Measurements from ENCODE around the gene SMPD1. TPM values are rescaled to one million over a fixed set of nuclear protein-coding genes. Genes with fewer than 3 reads are reported as not detected.
A peak's percentile ranks its signal among the peaks of the same experiment; 100 is the strongest.

Gene SMPD1
- total and polyA plus RNA-seq, 2 of the 8 experiments (the other 6 are each of a cell fraction or from before 2014, with no cell fraction given), result 1.9 to 2.4 TPM

DNA sequence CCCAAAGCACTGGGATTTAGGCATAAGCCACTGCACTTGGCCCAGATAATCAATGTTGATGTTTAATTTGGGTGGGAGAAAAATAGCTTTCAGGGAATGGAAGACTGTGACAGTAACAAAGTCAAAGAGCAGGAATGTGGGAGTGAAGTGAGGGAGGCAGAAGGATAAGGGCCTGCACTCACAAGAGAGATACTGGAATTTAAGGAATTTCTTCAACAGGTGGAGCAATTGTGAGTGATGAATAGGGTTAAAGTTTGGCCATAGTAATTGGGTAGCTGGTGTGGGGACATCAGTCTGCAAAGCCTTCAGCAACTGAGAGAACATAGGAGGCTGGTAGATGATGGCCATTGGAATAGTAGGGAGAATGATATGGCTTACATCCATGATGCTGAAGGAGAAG is 37.2 kb downstream of the SMPD1 start:
- Histone ChIP-seq H3K79me1 (ENCODE audit: low read depth, low read length) (no peaks in the 10 kb centered on the region), H3K23ac (ENCODE audit: insufficient read length) (no peak overlapping the region), H3K36me3 (ENCODE audit: control insufficient read depth in 2 of 4, insufficient read depth in 4 of 4, low read length in 3 of 4) (no peaks in the 10 kb centered on the region), H3K79me2 (ENCODE audit: control insufficient read depth in 1 of 2, insufficient read depth in 2 of 2, low read length in 2 of 2) (no peaks in the 10 kb centered on the region), H2BK5ac (ENCODE audit: low read depth, low read length) (no peak overlapping the region), H4K20me1 (replicated peaks in 1 of 2; ENCODE audit: control insufficient read depth in 1 of 2, insufficient read depth in 2 of 2, low read length in 2 of 2) (no peaks in the 10 kb centered on the region), H3K27ac (ENCODE audit: low read depth, low read length) (no peak overlapping the region), H3K9ac (replicated peaks in 1 of 4; ENCODE audit: extremely low read depth in 1 of 4, low read depth in 3 of 4, low read length in 3 of 4) (no peak overlapping the region), H3K18ac (ENCODE audit: extremely low read depth, low read length) (no peak overlapping the region; the same call in 1 of the 2 replicates), H3K56ac (replicated peaks; ENCODE audit: insufficient read length, low read depth, low read length) (no peak overlapping the region), H3K27me3 (replicated peaks in 1 of 4; ENCODE audit: control insufficient read depth in 3 of 4, extremely low read depth in 1 of 4, insufficient read depth in 3 of 4, low read length in 3 of 4) (peaks cover 0 to 2% (median 0%) of the 10 kb centered on the region in 4 experiments; a peak in 2 of 7 replicates), H4K91ac (replicated peaks; ENCODE audit: insufficient read length, low read length) (no peak overlapping the region), H3K4me1 (replicated peaks in 1 of 4; ENCODE audit: control insufficient read depth in 3 of 4, insufficient read depth in 4 of 4, low read length in 3 of 4) (peaks cover 0 to 3% (median 1%) of the 10 kb centered on the region in 4 experiments; a peak in 2 of 7 replicates), H3K4ac (replicated peaks; ENCODE audit: insufficient read length, low read depth, low read length) (no peak overlapping the region), H3K14ac (ENCODE audit: insufficient read length) (no peak overlapping the region), H4K8ac (ENCODE audit: extremely low read depth, insufficient read depth, low read length) (no peak overlapping the region), H4K5ac (ENCODE audit: insufficient read length, low read depth, low read length) (no peak overlapping the region), H3K4me3 (ENCODE audit: extremely low read depth in 1 of 4, insufficient read depth in 2 of 4, low read depth in 3 of 4, low read length in 4 of 4) (no peak overlapping the region), H2AK5ac (ENCODE audit: low read depth, low read length) (no peak overlapping the region), H2AFZ (ENCODE audit: low read length) (no peak overlapping the region), H3K23me2 (ENCODE audit: low read depth, low read length) (no peaks in the 10 kb centered on the region), H2BK120ac (replicated peaks; ENCODE audit: low read depth, low read length) (no peak overlapping the region), H2BK15ac (ENCODE audit: low read length) (no peak overlapping the region), H3K9me3 (ENCODE audit: insufficient read depth in 2 of 2, low read depth in 1 of 2, low read length in 1 of 2) (no peaks in the 10 kb centered on the region), H3K4me2 (ENCODE audit: insufficient read depth in 1 of 2, low read depth in 2 of 2, low read length in 2 of 2) (peak overlapping the region in 1 of 2 experiments; percentile 49; a peak in 2 of 4 replicates), H2BK20ac (ENCODE audit: low read length) (peak overlapping the region; percentile 62; the same call in 1 of the 2 replicates), H2BK12ac (ENCODE audit: low read depth, low read length) (peak overlapping the region; percentile 11; the same call in 1 of the 2 replicates)
- no peak for DNase-seq (ENCODE audit: low read depth in 1 of 2, low spot score in 2 of 2)
- peak; percentile 96 for FAIRE-seq
- ChIA-PET POLR2A (ENCODE audit: partially characterized antibody) (interaction anchor here (0.7 to 1.6 kb wide), 5 partner anchors 12 to 49 kb away, joined by 3 to 7 read pairs (median 4); no protein-coding TSS in a partner anchor), CTCF (ENCODE audit: partially characterized antibody) (interaction anchor here (0.8 to 6.5 kb wide), 10 partner anchors 9 to 278 kb away, joined by 3 to 159 read pairs (median 3); partner anchors contain the start of genes HPX and TRIM3)
- TF ChIP-seq ZNF274 (IDR thresholded peaks at IDR 0.05; ENCODE audit: borderline replicate concordance, extremely low read depth, low read length), result no peak
- TF ChIP-seq EGR1 (IDR thresholded peaks at IDR 0.05; ENCODE audit: borderline replicate concordance, low read depth, low read length), result no peak
- TF ChIP-seq SP1 (IDR thresholded peaks at IDR 0.05; ENCODE audit: low read depth, low read length), result peak; percentile 72; the same call in 1 of the 2 replicates
- TF ChIP-seq KDM1A (IDR thresholded peaks at IDR 0.05; ENCODE audit: borderline replicate concordance, low read length), result 0 out of 2 replicates have a peak, but pooled peaks have one; percentile 20
- TF ChIP-seq EP300 (IDR thresholded peaks at IDR 0.05; ENCODE audit: borderline replicate concordance in 1 of 2, low read depth in 2 of 2, low read length in 2 of 2), result 0 out of 3 replicates have a peak, but pooled peaks of 1 of the 2 experiments have one; percentile 40
- TF ChIP-seq TCF12 (IDR thresholded peaks at IDR 0.05; ENCODE audit: low read depth, low read length), result 0 out of 2 replicates have a peak, but pooled peaks have one; percentile 63
- TF ChIP-seq SIN3A (conservative IDR thresholded peaks at IDR 0.05 in 1 of 2, IDR thresholded peaks at IDR 0.05 in 1 of 2; ENCODE audit: low read depth in 1 of 2, low read length in 2 of 2), result 0 out of 4 replicates have a peak, but pooled peaks of 1 of the 2 experiments have one; percentile 52
- TF ChIP-seq ASH2L (IDR thresholded peaks at IDR 0.05; ENCODE audit: low read length), result peak; percentile 59
- no peak for TF ChIP-seq BRCA1 (IDR thresholded peaks at IDR 0.05; ENCODE audit: low read depth, low read length)
- TF ChIP-seq CEBPB (IDR thresholded peaks at IDR 0.05; ENCODE audit: low read depth, low read length), result 0 out of 2 replicates have a peak, but pooled peaks have one; percentile 32
- peak; percentile 47; the same call in 1 of the 2 replicates for TF ChIP-seq YY1 (IDR thresholded peaks at IDR 0.05; ENCODE audit: low read depth, low read length)
- peak; percentile 98 for TF ChIP-seq TEAD4 (IDR thresholded peaks at IDR 0.05; ENCODE audit: low read depth, low read length)
- no peak for TF ChIP-seq FOSL1 (IDR thresholded peaks at IDR 0.05; ENCODE audit: insufficient read depth, low read depth, low read length)
